K562 treated with DMSO at 1 percent for 48 hours (cell line): ENCODE measurements around the gene RSPH10B2. TPM values are rescaled to one million over a fixed set of nuclear protein-coding genes. Genes with fewer than 3 reads are reported as not detected.

Source experiments
- total RNA-seq: library from RNA; unstranded; fragments of 300-600 nt; gene quantifications from 2 replicates; pipeline ENCODE4 v1.2.3, GENCODE V29; 2022; ENCODE audit warnings: low replicate concordance; ENCODE audit errors: extremely low read depth

The RSPH10B2 gene
- total RNA-seq = not detected in 2 replicates

GRCh38 chr7:6753964-6754363, at the start of gene RSPH10B2:
Gene RSPH10B2, plus strand, starts transcription at chr7:6754103. Its CDS starts 3,575 bp downstream, at chr7:6757678.

GRCh38 chr7:6706666-6707407, 47.1 kb upstream of the RSPH10B2 start, which contains the start of gene ZNF12:
Gene ZNF12, minus strand, starts transcription at chr7:6706947. Its CDS starts 1,774 bp downstream, at chr7:6705173.

GRCh38 chr7:6826151-6826550, 72.2 kb downstream of the RSPH10B2 start, which contains the start of gene CCZ1B:
Gene CCZ1B, minus strand, starts transcription at chr7:6826275. Its CDS starts 78 bp downstream, at chr7:6826197.

Other genes with a start within 250 kb of the RSPH10B2 start
- not detected in 2 replicates for gene GRID2IP, start 202.6 kb upstream of the RSPH10B2 start, total RNA-seq
- not detected in 2 replicates for gene ZDHHC4, start 176.6 kb upstream of the RSPH10B2 start, total RNA-seq
- gene INTS15, start 164.1 kb upstream of the RSPH10B2 start, total RNA-seq = not detected in 2 replicates
- gene ZNF853, start 138.5 kb upstream of the RSPH10B2 start, total RNA-seq = not detected in 2 replicates
- 87.3 TPM in 1 of 2 replicates, not detected in the other for gene ZNF316, start 116.8 kb upstream of the RSPH10B2 start, total RNA-seq
- gene ZNF12, start 47.2 kb upstream of the RSPH10B2 start, total RNA-seq = not detected in 2 replicates
- not detected in 2 replicates for gene CCZ1B, start 72.2 kb downstream of the RSPH10B2 start, total RNA-seq